Kidney (tissue), 14 donors: ENCODE data around the gene RREB1. TPM values are rescaled to one million over a fixed set of nuclear protein-coding genes. Genes with fewer than 3 reads are reported as not detected.

Experiments
- DNase-seq, 5 donors: peaks; one replicate each; pipeline ENCODE4 v3.0.0-alpha.2; 2013 to 2020
- FAIRE-seq: peaks from 2 replicates; lab custom pipeline; 2012; peaks lifted over from hg19 to GRCh38; lab: Jason Lieb, UNC
- H3K27ac ChIP-seq, 2 donors: one replicate each; pipeline ENCODE4 v1.7.0; 2013; ENCODE audit warnings: low read depth in 2 of 2, low read length in 2 of 2, inconsistent platforms in 1 of 2
- H3K27me3 ChIP-seq: one replicate; pipeline ENCODE4 v1.7.1; 2013; ENCODE audit warnings: low read length, inconsistent platforms; ENCODE audit not compliant: control insufficient read depth, insufficient read depth
- H3K36me3 ChIP-seq, 3 donors: one replicate each; pipeline versions ENCODE4 v1.7.0 to v1.7.1; 2013; ENCODE audit warnings: low read length in 3 of 3, control low read depth in 1 of 3, inconsistent platforms in 1 of 3; ENCODE audit not compliant: insufficient read depth in 3 of 3, control insufficient read depth in 2 of 3
- H3K4me1 ChIP-seq, 3 donors: one replicate each; pipeline versions ENCODE4 v1.7.0 to v1.7.1; 2013; ENCODE audit warnings: low read length in 3 of 3, inconsistent platforms in 1 of 3, low read depth in 1 of 3; ENCODE audit not compliant: control insufficient read depth in 2 of 3, insufficient read depth in 2 of 3
- H3K4me3 ChIP-seq, 3 donors: one replicate each; pipeline versions ENCODE4 v1.7.0 to v1.8.1; 2013; ENCODE audit warnings: low read length in 3 of 3, control low read depth in 1 of 3, inconsistent platforms in 1 of 3
- H3K9ac ChIP-seq, 3 donors: one replicate each; pipeline versions ENCODE4 v1.7.0 to v1.7.1; 2013; ENCODE audit warnings: low read length in 3 of 3, control low read depth in 1 of 3, inconsistent platforms in 1 of 3
- H3K9me3 ChIP-seq, 3 donors: one replicate each; pipeline versions ENCODE4 v1.7.0 to v1.7.1; 2013; ENCODE audit warnings: low read length in 3 of 3, control low read depth in 1 of 3, inconsistent platforms in 1 of 3; ENCODE audit not compliant: control insufficient read depth in 2 of 3, insufficient read depth in 1 of 3
- CTCF ChIP-seq: IDR thresholded peaks from 3 replicates; pipeline ENCODE4 v1.5.1; 2012; ENCODE audit warnings: mild to moderate bottlenecking, moderate library complexity, borderline replicate concordance; ENCODE audit not compliant: insufficient read depth; ENCODE audit errors: extremely low read depth
- intact Hi-C: fragments of 100-400 bp; cut with DNase I; formaldehyde crosslinking; loops from one replicate; pipeline ENCODE4 v1.11.1; 2022
- polyA plus RNA-seq: library from polyadenylated mRNA; stranded (reverse); fragments of 350-450 nt; fragmentation: Illumina TruSeq; extraction: RNeasy Lipid Tissue Mini Kit (QIAGEN cat#74804); gene quantifications from one replicate; pipeline ENCODE4 v1.2.3, GENCODE V29; 2014; ENCODE audit warnings: low read depth, low replicate concordance; ENCODE audit not compliant: insufficient read depth
- total RNA-seq: library from RNA; stranded (reverse); fragmentation: NEBNext Ultra II Directional; extraction: Animal tissue kit (Norgen Biotek cat#: 25700); gene quantifications from one replicate; pipeline ENCODE4 v1.2.1, GENCODE V29; 2021
- donor health status: control.
- donor health status: control.
- donor health status: control.
- donor health status: control.
- donor health status: control.
- donor health status: DM: yes; HTN: yes; CAD: no.
- donor health status: Normal renal cell carcinoma (clear cell type).

RREB1 gene
- total and polyA plus RNA-seq, 2 donors from 2014 or later, result 5.9 to 56.5 TPM

GRCh38 chr6:7108196-7108963, 619 bp downstream of the RREB1 start:
- H3K9ac ChIP-seq, result peak overlapping the region; percentile 72 to 98 (median 85)
- H3K36me3 ChIP-seq, result no peaks in the 10 kb centered on the region
- H3K9me3 ChIP-seq, result no peaks in the 10 kb centered on the region
- H3K4me1 ChIP-seq, result peaks cover 0 to 21% (median 10%) of the 10 kb centered on the region in 3 donors
- FAIRE-seq (no peak), DNase-seq (peak; percentile 73 to 90 (median 85))
- peak overlapping the region; percentile 87 to 94 (median 90) for H3K4me3 ChIP-seq
- intact Hi-C loops, result no loop called here
- no peak for TF ChIP-seq CTCF
- H3K27ac ChIP-seq, result peak overlapping the region; percentile 92 to 93
- no peaks in the 10 kb centered on the region for H3K27me3 ChIP-seq

- intact Hi-C loops, result no loop called here
- H3K9ac ChIP-seq, result peak overlapping the region in 2 of 3 donors; percentile 23 to 98
- peaks cover 0 to 23% (median 10%) of the 10 kb centered on the region in 3 donors for H3K4me1 ChIP-seq
- no peaks in the 10 kb centered on the region for H3K36me3 ChIP-seq
- peak overlapping the region; percentile 52 to 94 (median 55) for H3K4me3 ChIP-seq
- no peak for TF ChIP-seq CTCF
- H3K27ac ChIP-seq, result peak overlapping the region; percentile 92 to 93
- FAIRE-seq (no peak), DNase-seq (peak; percentile 72 to 91 (median 83))
- no peaks in the 10 kb centered on the region for H3K9me3 ChIP-seq
- no peaks in the 10 kb centered on the region for H3K27me3 ChIP-seq
Observed at GRCh38 chr6:7108964-7109836, 1.4 kb downstream of the RREB1 start.

GRCh38 chr6:7110092-7110792, 2.5 kb downstream of the RREB1 start:
- DNase-seq (no peak), FAIRE-seq (no peak)
- Histone ChIP-seq H3K4me3 (peak overlapping the region; percentile 13 to 94 (median 52)), H3K27ac (no peak overlapping the region), H3K9me3 (no peaks in the 10 kb centered on the region), H3K4me1 (peaks cover 0 to 24% (median 10%) of the 10 kb centered on the region in 3 donors), H3K36me3 (no peaks in the 10 kb centered on the region), H3K27me3 (no peaks in the 10 kb centered on the region), H3K9ac (peak overlapping the region in 1 of 3 donors; percentile 60)
- intact Hi-C loops, result no loop called here
- TF ChIP-seq CTCF, result no peak
